Astrocyte (in vitro differentiated cells and primary cell): ENCODE results near the gene NRG3.

Experiments used
- EZH2 ChIP-seq: IDR thresholded peaks from 2 replicates; pipeline ENCODE4 v1.6.1; 2012; ENCODE audit warnings: mild to moderate bottlenecking, low read length, inconsistent platforms; ENCODE audit not compliant: insufficient read depth
- TF ChIP-seq, protein P1 (sequence below): IDR thresholded peaks from 2 replicates; pipeline ENCODE4 v1.5.1; 2011; ENCODE audit warnings: low read depth, mild to moderate bottlenecking, inconsistent platforms, low read length, moderate library complexity; ENCODE audit not compliant: insufficient read depth

DNA sequence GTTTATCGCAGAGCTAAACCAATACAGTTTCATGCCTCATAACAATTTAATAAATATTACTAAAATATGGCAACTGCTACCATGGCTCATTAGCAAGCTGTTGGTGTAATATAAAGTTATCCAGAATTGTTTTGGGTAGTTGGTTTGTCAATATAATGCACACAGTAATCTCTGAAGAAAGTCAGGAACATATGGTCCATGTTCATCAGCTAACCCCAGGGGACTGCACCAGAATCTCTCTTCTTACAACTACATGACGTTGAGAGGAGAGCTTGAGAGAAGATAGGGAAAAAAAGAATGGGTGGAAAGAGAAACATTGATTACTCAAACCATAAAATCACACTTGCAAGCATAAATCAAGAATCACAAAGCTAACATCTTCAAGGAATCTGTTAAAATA is 333.7 kb downstream of the NRG3 start:
- TF ChIP-seq, protein P1, sequence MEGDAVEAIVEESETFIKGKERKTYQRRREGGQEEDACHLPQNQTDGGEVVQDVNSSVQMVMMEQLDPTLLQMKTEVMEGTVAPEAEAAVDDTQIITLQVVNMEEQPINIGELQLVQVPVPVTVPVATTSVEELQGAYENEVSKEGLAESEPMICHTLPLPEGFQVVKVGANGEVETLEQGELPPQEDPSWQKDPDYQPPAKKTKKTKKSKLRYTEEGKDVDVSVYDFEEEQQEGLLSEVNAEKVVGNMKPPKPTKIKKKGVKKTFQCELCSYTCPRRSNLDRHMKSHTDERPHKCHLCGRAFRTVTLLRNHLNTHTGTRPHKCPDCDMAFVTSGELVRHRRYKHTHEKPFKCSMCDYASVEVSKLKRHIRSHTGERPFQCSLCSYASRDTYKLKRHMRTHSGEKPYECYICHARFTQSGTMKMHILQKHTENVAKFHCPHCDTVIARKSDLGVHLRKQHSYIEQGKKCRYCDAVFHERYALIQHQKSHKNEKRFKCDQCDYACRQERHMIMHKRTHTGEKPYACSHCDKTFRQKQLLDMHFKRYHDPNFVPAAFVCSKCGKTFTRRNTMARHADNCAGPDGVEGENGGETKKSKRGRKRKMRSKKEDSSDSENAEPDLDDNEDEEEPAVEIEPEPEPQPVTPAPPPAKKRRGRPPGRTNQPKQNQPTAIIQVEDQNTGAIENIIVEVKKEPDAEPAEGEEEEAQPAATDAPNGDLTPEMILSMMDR, result no peak
- TF ChIP-seq EZH2, result no peak
